Ovary (tissue), 9 donors: ENCODE measurements around the gene ZMYND15. TPM values are rescaled to one million over a fixed set of nuclear protein-coding genes. Genes with fewer than 3 reads are reported as not detected.

Experiments
- DNase-seq, 5 donors: peaks; one replicate each; pipeline ENCODE4 v3.0.0-alpha.2; 2019 to 2020
- H3K27ac ChIP-seq, 2 donors: fragments of 200-600 bp; one replicate each; pipeline versions ENCODE4 v1.5.1 to v1.8.0; 2019 to 2022
- H3K27me3 ChIP-seq: fragments of 200-600 bp; one replicate; pipeline ENCODE4 v1.8.0; 2022
- H3K36me3 ChIP-seq: fragments of 200-600 bp; sonication (generic); one replicate; pipeline ENCODE4 v1.5.1; 2019
- H3K4me1 ChIP-seq: one replicate; pipeline ENCODE4 v1.8.1; 2013; ENCODE audit warnings: mild to moderate bottlenecking, moderate library complexity; ENCODE audit not compliant: insufficient read depth
- H3K4me3 ChIP-seq: fragments of 200-600 bp; sonication (generic); one replicate; pipeline ENCODE4 v1.5.1; 2017
- H3K9me3 ChIP-seq, 2 donors: fragments of 200-600 bp in 1 of 2; sonication (generic) in 1 of 2; one replicate each; pipeline versions ENCODE4 v1.5.1 to v1.8.1; 2013 to 2019; ENCODE audit warnings: mild to moderate bottlenecking in 1 of 2, moderate library complexity in 1 of 2
- EP300 ChIP-seq: sonication (generic); formaldehyde crosslinking; IDR thresholded peaks from one replicate; pipeline ENCODE4 v1.6.1; 2017; ENCODE audit warnings: antibody characterized with exemption
- POLR2A ChIP-seq: fragments of 450-650 bp; IDR thresholded peaks from one replicate; pipeline ENCODE4 v1.6.1; 2017; ENCODE audit warnings: antibody characterized with exemption, mild to moderate bottlenecking, moderate library complexity
- WGBS, 3 donors: extraction: QIAGEN DNeasy Blood & Tissue Kit in 1 of 3; methylation state at CpG; one replicate each; pipeline versions ENCODE4 v1.1.5 to v1.1.7; 2013 to 2017; 5-methylcytosine and 5-hydroxymethylcytosine counted together
- intact Hi-C, 4 donors: fragments of 100-400 bp; cut with DNase I; formaldehyde crosslinking; loops; one replicate each; pipeline versions ENCODE4 v1.11.0 to v1.15.1; 2022 to 2023
- polyA plus RNA-seq, 2 donors: library from polyadenylated mRNA; stranded (reverse); fragments of 200-250 nt in 1 of 2; fragments of 350-450 nt in 1 of 2; fragmentation: Illumina TruSeq in 1 of 2; extraction: RNeasy Lipid Tissue Mini Kit (QIAGEN cat#74804) in 1 of 2; gene quantifications; one replicate each; pipeline ENCODE4 v1.2.3, GENCODE V29; 2013 to 2014
- total RNA-seq, 7 donors: library from RNA; depleted of rRNA in 2 of 7; stranded (reverse); fragments of >200 nt in 2 of 7; fragmentation: NEBNext Ultra II Directional in 3 of 7; extraction: Animal tissue kit (Norgen Biotek cat#: 25700) in 3 of 7; gene quantifications; one replicate each; pipeline versions ENCODE4 v1.1.0 to v1.2.4, GENCODE V29; 2016 to 2023
- TF ChIP-seq, protein P1 (sequence below), 3 donors: fragments of 450-650 bp in 2 of 3; fragments of 200-600 bp in 1 of 3; IDR thresholded peaks; one replicate each; pipeline versions ENCODE4 v1.5.1 to v1.8.0; 2016 to 2022; ENCODE audit warnings: antibody characterized with exemption in 3 of 3, mild to moderate bottlenecking in 1 of 3
- donor health status: DM: no; HTN: no; CAD: no; lungs with moderate emphysema.
- donor health status: DM: no; HTN: no; CAD: no.
- donor health status: Bipolar disorder and iron deficiency.
- donor health status: DM: yes; HTN: yes; CAD: no.
- donor health status: DM: no; HTN: no; CAD: no.
- donor health status: DM: yes; HTN: yes; CAD: no.

The ZMYND15 gene
- total and polyA plus RNA-seq, 9 donors = 0.33 to 1.4 (median 0.94) TPM

GRCh38 chr17:4733073-4733531 is 6.5 kb upstream of the ZMYND15 start:
- WGBS, 3 donors = 81 to 87% (median 87%) methylated on average over 6 of the region's 6 CpGs
- Histone ChIP-seq H3K27ac (no peak overlapping the region), H3K36me3 (no peaks in the 10 kb centered on the region), H3K4me3 (no peak overlapping the region), H3K9me3 (no peaks in the 10 kb centered on the region), H3K4me1 (peaks cover 2% of the 10 kb centered on the region), H3K27me3 (no peaks in the 10 kb centered on the region)
- TF ChIP-seq, protein P1, sequence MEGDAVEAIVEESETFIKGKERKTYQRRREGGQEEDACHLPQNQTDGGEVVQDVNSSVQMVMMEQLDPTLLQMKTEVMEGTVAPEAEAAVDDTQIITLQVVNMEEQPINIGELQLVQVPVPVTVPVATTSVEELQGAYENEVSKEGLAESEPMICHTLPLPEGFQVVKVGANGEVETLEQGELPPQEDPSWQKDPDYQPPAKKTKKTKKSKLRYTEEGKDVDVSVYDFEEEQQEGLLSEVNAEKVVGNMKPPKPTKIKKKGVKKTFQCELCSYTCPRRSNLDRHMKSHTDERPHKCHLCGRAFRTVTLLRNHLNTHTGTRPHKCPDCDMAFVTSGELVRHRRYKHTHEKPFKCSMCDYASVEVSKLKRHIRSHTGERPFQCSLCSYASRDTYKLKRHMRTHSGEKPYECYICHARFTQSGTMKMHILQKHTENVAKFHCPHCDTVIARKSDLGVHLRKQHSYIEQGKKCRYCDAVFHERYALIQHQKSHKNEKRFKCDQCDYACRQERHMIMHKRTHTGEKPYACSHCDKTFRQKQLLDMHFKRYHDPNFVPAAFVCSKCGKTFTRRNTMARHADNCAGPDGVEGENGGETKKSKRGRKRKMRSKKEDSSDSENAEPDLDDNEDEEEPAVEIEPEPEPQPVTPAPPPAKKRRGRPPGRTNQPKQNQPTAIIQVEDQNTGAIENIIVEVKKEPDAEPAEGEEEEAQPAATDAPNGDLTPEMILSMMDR (IDR thresholded peaks at IDR 0.05) = no peak
- no peak for TF ChIP-seq EP300
- no peak for TF ChIP-seq POLR2A
- no peak for DNase-seq
- intact Hi-C loops = loop anchor here in 2 of 4 donors (5.0 to 10.0 kb wide), 2 partner anchors 52 to 164 kb away; partner anchors contain the start of genes C17orf107 (in 1 of the 2), GLTPD2 (in 1 of the 2) and VMO1 (in 1 of the 2)

GRCh38 chr17:4734857-4735475 is 4.7 kb upstream of the ZMYND15 start:
- H3K27ac ChIP-seq = no peak overlapping the region
- intact Hi-C loops = loop anchor here in 2 of 4 donors (5.0 to 10.0 kb wide), 2 partner anchors 50 to 162 kb away; partner anchors contain the start of genes C17orf107 (in 1 of the 2), GLTPD2 (in 1 of the 2) and VMO1 (in 1 of the 2)

DNA sequence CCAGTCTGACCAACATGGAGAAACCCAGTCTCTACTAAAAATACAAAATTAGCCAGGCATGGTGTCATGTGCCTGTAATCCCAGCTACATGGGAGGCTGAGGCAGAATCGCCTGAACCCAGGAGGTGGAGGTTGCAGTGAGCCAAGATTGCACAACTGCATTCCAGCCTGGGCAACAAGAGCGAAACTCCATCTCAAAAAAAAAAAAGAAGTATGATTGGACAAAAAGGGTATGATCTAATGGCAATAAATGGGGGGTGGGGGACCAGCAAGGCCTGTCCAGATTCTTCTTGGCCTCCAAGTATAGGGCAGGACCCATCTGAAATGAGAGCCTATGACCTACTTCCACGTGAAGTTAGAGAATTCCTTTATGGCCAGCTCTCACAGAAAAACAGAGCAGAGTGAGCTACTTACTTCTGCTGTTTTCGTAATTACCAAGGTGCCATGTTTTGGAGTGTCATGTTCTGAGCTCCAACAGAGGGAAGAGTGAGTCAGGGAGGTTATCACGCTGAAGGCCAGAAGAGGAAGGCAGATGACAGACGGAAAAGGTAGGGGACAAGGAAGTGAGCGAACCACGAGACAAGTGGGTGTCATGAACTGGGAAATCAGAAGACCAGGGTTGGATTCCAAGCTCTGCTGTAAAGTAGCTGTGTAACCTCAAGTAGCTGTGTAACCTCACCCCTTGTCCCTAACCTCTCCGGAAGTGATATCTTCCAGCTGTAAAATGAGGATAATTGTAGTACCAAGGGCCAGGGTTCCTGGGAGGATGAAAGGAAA is 3.6 kb upstream of the ZMYND15 start:
- no peaks in the 10 kb centered on the region for H3K36me3 ChIP-seq
- H3K27me3 ChIP-seq = no peaks in the 10 kb centered on the region
- H3K27ac ChIP-seq = no peak overlapping the region
- TF ChIP-seq, protein P1 (IDR thresholded peaks at IDR 0.05) = no peak
- TF ChIP-seq EP300 (no peak), POLR2A (no peak)
- intact Hi-C loops = loop anchor here in 1 of 4 donors (10.0 kb wide), 1 partner anchor 49 kb away; the partner anchor contains the start of genes GLTPD2 and VMO1
- 62 to 74% (median 74%) methylated on average over 9 of the region's 9 CpGs for WGBS, 3 donors
- H3K9me3 ChIP-seq = no peaks in the 10 kb centered on the region
- no peak overlapping the region for H3K4me3 ChIP-seq
- H3K4me1 ChIP-seq = peaks cover 5% of the 10 kb centered on the region
- DNase-seq = no peak

More at GRCh38 chr17:4734857-4735475, 4.7 kb upstream of the ZMYND15 start:
- Histone ChIP-seq H3K27me3 (no peaks in the 10 kb centered on the region), H3K9me3 (no peaks in the 10 kb centered on the region), H3K4me1 (peaks cover 7% of the 10 kb centered on the region), H3K4me3 (no peak overlapping the region), H3K36me3 (no peaks in the 10 kb centered on the region)
- no peak for DNase-seq
- 88 to 95% (median 93%) methylated on average over 8 of the region's 8 CpGs for WGBS, 3 donors
- TF ChIP-seq POLR2A (no peak), EP300 (no peak)
- TF ChIP-seq, protein P1 (IDR thresholded peaks at IDR 0.05) = no peak
